SU-DHL-6 (cell line): ENCODE data around the gene MAGI3.

Source experiments
- H2AFZ ChIP-seq: fragments of 200-600 bp; sonication (generic); 2 replicates; pipeline ENCODE4 v1.6.1; 2014; ENCODE audit warnings: low read depth, mild to moderate bottlenecking, moderate library complexity, mixed read lengths, antibody characterized with exemption, low read length; ENCODE audit not compliant: severe bottlenecking
- H3F3A ChIP-seq: fragments of 200-600 bp; shearing (Covaris generic); 2 replicates; pipeline ENCODE4 v1.6.0; 2016; ENCODE audit warnings: antibody characterized with exemption, mild to moderate bottlenecking; ENCODE audit not compliant: insufficient read depth
- H3K27ac ChIP-seq: fragments of 200-600 bp; sonication (generic); 2 replicates; pipeline ENCODE4 v1.5.1; 2016; ENCODE audit warnings: low read depth, mild to moderate bottlenecking, low read length, moderate library complexity, mixed read lengths
- H3K27me3 ChIP-seq: fragments of 200-600 bp; sonication (generic), shearing (Covaris generic); 2 replicates; pipeline ENCODE4 v1.6.0; 2014; ENCODE audit warnings: mild to moderate bottlenecking, low read length
- H3K36me3 ChIP-seq: fragments of 200-600 bp; sonication (generic); 2 replicates; pipeline ENCODE4 v1.6.1; 2014; ENCODE audit warnings: mild to moderate bottlenecking, low read length, mixed read lengths
- H3K4me2 ChIP-seq: fragments of 300-600, 200-600 bp; shearing (Covaris generic), sonication (generic); 2 replicates; pipeline ENCODE4 v1.6.0; 2014; ENCODE audit warnings: low read length, low read depth, mild to moderate bottlenecking; ENCODE audit not compliant: poor library complexity, severe bottlenecking
- H3K4me3 ChIP-seq: fragments of 200-600 bp; sonication (generic); 2 replicates; pipeline ENCODE4 v1.5.1; 2014; ENCODE audit warnings: antibody characterized with exemption, low read length, mild to moderate bottlenecking, mixed read lengths; ENCODE audit not compliant: insufficient read depth, poor library complexity, severe bottlenecking
- H3K79me2 ChIP-seq: fragments of 200-600 bp; sonication (generic); 2 replicates; pipeline ENCODE4 v1.6.1; 2014; ENCODE audit warnings: mild to moderate bottlenecking, low read length, moderate library complexity; ENCODE audit not compliant: insufficient read depth
- H3K9ac ChIP-seq: fragments of 200-600 bp; sonication (generic); 2 replicates; pipeline ENCODE4 v1.7.0; 2014; ENCODE audit warnings: mild to moderate bottlenecking, low read length
- H3K9me2 ChIP-seq: fragments of 200-600 bp; sonication (generic); replicated peaks from 2 replicates; pipeline ENCODE4 v1.6.1; 2014; ENCODE audit warnings: low read length; ENCODE audit not compliant: insufficient read depth
- H3K9me3 ChIP-seq: fragments of 200-600 bp; sonication (generic); 2 replicates; pipeline ENCODE4 v1.6.1; 2014; ENCODE audit warnings: low read length, mixed read lengths; ENCODE audit not compliant: insufficient read depth
- H4K20me1 ChIP-seq: fragments of 200-600 bp; sonication (generic); 2 replicates; pipeline ENCODE4 v1.6.1; 2014; ENCODE audit warnings: low read depth, mild to moderate bottlenecking, antibody characterized with exemption, low read length, moderate library complexity, mixed read lengths
- EZH2phosphoT487 ChIP-seq: fragments of 200-600 bp; sonication (generic), shearing (Covaris generic); conservative IDR thresholded peaks from 2 replicates; pipeline ENCODE4 v1.6.1; 2018; ENCODE audit warnings: mild to moderate bottlenecking, antibody characterized with exemption, low read length, moderate library complexity, mixed read lengths
- TF ChIP-seq, protein P1 (sequence below): fragments of 200-600 bp; sonication (generic); IDR thresholded peaks from one replicate; pipeline ENCODE4 v1.5.1; 2017; ENCODE audit warnings: antibody characterized with exemption, mild to moderate bottlenecking, low read length, moderate library complexity; ENCODE audit not compliant: insufficient read depth, poor library complexity, severe bottlenecking

The MAGI3 gene

DNA sequence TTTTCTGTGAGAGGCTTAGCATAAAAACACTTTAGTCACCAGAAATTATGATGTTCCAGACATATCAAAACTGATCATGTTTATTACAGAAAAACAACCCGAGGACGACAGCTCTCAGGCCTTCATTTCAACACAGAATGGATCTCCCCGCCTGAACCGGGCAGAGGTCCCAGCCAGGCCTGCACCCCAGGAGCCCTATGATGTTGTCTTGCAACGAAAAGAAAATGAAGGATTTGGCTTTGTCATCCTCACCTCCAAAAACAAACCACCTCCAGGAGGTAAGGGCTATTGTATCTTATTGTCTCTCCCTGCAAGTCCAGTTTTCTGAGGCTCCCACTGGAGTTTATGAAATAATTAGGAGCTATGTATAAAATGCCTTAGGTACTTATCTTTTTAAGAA is 263.4 kb downstream of the MAGI3 start:
- Histone ChIP-seq H3K27ac (no peak overlapping the region), H3K9me3 (no peaks in the 10 kb centered on the region), H3K4me3 (no peak overlapping the region), H4K20me1 (no peaks in the 10 kb centered on the region), H3K27me3 (no peaks in the 10 kb centered on the region), H3K9ac (no peak overlapping the region), H3K79me2 (no peaks in the 10 kb centered on the region), H3K36me3 (no peaks in the 10 kb centered on the region), H3F3A (no peaks in the 10 kb centered on the region), H3K4me2 (no peak overlapping the region), H3K9me2 (no peaks in the 10 kb centered on the region), H2AFZ (no peak overlapping the region)
- TF ChIP-seq, protein P1, sequence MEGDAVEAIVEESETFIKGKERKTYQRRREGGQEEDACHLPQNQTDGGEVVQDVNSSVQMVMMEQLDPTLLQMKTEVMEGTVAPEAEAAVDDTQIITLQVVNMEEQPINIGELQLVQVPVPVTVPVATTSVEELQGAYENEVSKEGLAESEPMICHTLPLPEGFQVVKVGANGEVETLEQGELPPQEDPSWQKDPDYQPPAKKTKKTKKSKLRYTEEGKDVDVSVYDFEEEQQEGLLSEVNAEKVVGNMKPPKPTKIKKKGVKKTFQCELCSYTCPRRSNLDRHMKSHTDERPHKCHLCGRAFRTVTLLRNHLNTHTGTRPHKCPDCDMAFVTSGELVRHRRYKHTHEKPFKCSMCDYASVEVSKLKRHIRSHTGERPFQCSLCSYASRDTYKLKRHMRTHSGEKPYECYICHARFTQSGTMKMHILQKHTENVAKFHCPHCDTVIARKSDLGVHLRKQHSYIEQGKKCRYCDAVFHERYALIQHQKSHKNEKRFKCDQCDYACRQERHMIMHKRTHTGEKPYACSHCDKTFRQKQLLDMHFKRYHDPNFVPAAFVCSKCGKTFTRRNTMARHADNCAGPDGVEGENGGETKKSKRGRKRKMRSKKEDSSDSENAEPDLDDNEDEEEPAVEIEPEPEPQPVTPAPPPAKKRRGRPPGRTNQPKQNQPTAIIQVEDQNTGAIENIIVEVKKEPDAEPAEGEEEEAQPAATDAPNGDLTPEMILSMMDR, result no peak
- no peak for TF ChIP-seq EZH2phosphoT487

DNA sequence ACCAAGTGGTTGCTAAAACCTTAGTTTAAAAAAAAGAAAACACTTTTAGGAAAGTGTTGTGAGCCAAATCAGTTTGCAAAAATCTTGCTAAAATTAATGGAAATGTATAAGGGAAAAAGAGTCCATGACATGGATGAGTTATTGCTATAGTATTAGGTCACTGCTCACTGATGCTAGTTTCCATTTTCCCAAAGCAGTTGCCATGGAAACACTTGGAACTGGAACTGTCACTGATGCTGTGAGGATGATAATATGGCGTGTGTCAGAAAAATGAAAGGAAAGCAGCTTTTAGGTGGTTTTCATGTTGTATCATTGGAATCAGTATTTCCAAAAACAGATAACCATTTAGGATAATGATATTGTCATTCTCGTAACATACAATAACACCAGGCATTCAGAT is 264.6 kb downstream of the MAGI3 start:
- Histone ChIP-seq H3K9ac (no peak overlapping the region), H3K27ac (no peak overlapping the region), H3K36me3 (no peaks in the 10 kb centered on the region), H3K4me3 (no peak overlapping the region), H3F3A (no peaks in the 10 kb centered on the region), H4K20me1 (no peaks in the 10 kb centered on the region), H3K9me2 (no peaks in the 10 kb centered on the region), H3K79me2 (no peaks in the 10 kb centered on the region), H3K4me2 (no peak overlapping the region), H2AFZ (no peak overlapping the region), H3K27me3 (no peaks in the 10 kb centered on the region), H3K9me3 (no peaks in the 10 kb centered on the region)
- TF ChIP-seq, protein P1, result no peak

DNA sequence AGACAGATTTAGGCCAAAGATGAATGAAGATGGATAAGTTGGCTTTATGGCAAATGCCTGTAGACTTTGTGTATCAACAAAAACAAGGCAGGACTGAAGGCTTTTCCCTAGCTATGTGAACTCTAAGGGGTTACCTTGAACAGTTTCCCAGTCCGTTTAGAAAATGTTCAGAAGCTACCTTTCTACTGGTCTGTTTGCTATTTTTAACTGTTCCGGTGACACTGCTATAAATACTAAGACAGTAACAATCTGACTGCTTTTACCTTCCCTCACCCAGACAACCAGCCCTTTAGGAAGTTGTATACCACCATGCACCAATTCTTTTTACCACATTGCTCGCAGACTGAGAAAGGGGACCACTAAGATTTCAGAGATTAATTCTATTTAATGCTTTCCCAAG is 266.8 kb downstream of the MAGI3 start:
- Histone ChIP-seq H3K4me2 (no peak overlapping the region), H3K36me3 (no peaks in the 10 kb centered on the region), H3K4me3 (no peak overlapping the region), H3K9me3 (no peaks in the 10 kb centered on the region), H3K9me2 (no peaks in the 10 kb centered on the region), H4K20me1 (no peaks in the 10 kb centered on the region), H3K27me3 (no peaks in the 10 kb centered on the region), H3K9ac (no peak overlapping the region), H3F3A (no peaks in the 10 kb centered on the region), H2AFZ (no peak overlapping the region), H3K79me2 (no peaks in the 10 kb centered on the region), H3K27ac (no peak overlapping the region)
- TF ChIP-seq, protein P1, result no peak
- TF ChIP-seq EZH2phosphoT487, result no peak

DNA sequence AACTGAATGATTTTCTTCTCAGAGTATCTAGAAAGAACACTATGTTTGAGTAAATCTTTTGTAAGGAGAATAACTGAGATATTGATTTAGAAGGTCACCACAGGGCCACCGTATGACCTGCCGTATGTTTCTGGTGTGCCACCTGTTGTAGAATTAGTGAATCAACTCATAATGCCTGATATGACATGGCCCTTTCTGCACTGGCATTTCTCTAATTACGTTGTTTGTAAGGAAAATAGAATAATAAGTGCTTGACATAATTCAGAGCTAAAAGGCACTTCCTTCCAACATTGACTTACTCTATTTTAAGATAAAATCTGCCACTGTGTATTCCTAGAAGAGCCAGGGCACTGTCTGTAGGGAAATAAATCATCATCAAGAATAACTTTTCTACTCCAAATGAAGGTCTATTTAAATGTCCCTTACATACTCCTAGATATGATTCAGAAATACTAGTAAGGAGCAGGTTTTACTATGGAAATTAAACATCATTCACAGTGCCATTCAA is 267.3 kb downstream of the MAGI3 start:
- H3K27me3 ChIP-seq, result no peaks in the 10 kb centered on the region
- no peak overlapping the region for H3K9ac ChIP-seq
- no peak overlapping the region for H3K27ac ChIP-seq
- no peak overlapping the region for H2AFZ ChIP-seq
- H3K79me2 ChIP-seq, result no peaks in the 10 kb centered on the region
- H4K20me1 ChIP-seq, result no peaks in the 10 kb centered on the region
- H3K36me3 ChIP-seq, result no peaks in the 10 kb centered on the region
- H3K9me3 ChIP-seq, result no peaks in the 10 kb centered on the region
- TF ChIP-seq EZH2phosphoT487, result no peak
- TF ChIP-seq, protein P1, result no peak
- no peaks in the 10 kb centered on the region for H3F3A ChIP-seq
- no peaks in the 10 kb centered on the region for H3K9me2 ChIP-seq
- no peak overlapping the region for H3K4me2 ChIP-seq
- no peak overlapping the region for H3K4me3 ChIP-seq
